ENCODE results near the gene OR2F1. TPM values are rescaled to one million over a fixed set of nuclear protein-coding genes. Genes with fewer than 3 reads are reported as not detected.

Gene OR2F1
- total RNA-seq, 2 donors from 2014 or later: not detected

- Histone ChIP-seq H3K4me3 (no peak overlapping the region), H3K4me1 (ENCODE audit: control insufficient read depth in 1 of 2, low read depth in 2 of 2) (peaks cover 0 to 6% of the 10 kb centered on the region in 2 donors), H3K27me3 (replicated peaks; ENCODE audit: insufficient read depth) (no peaks in the 10 kb centered on the region), H3K36me3 (no peaks in the 10 kb centered on the region), H3K27ac (no peak overlapping the region), H3K9me3 (no peaks in the 10 kb centered on the region)
- no peak for ATAC-seq (ENCODE audit: insufficient number of reproducible peaks, low FRiP score, low read depth)
- no peak for TF ChIP-seq CTCF (IDR thresholded peaks at IDR 0.05)
- no peak for DNase-seq (ENCODE audit: low spot score)
These were observed 25.4 kb downstream of the OR2F1 start for GRCh38 chr7:143979998-143980397.

GRCh38 chr7:143980746-143981510, 26.3 kb downstream of the OR2F1 start:
- Histone ChIP-seq H3K4me3 (no peak overlapping the region), H3K27ac (no peak overlapping the region), H3K4me1 (ENCODE audit: control insufficient read depth in 1 of 2, low read depth in 2 of 2) (peaks cover 0 to 6% of the 10 kb centered on the region in 2 donors), H3K9me3 (no peaks in the 10 kb centered on the region), H3K27me3 (replicated peaks; ENCODE audit: insufficient read depth) (no peaks in the 10 kb centered on the region), H3K36me3 (no peaks in the 10 kb centered on the region)
- no peak for ATAC-seq (ENCODE audit: insufficient number of reproducible peaks, low FRiP score, low read depth)
- DNase-seq (ENCODE audit: low spot score): no peak
- TF ChIP-seq CTCF (IDR thresholded peaks at IDR 0.05): no peak

- no peaks in the 10 kb centered on the region for H3K36me3 ChIP-seq
- no peaks in the 10 kb centered on the region for H3K27me3 ChIP-seq (replicated peaks; ENCODE audit: insufficient read depth)
- no peaks in the 10 kb centered on the region for H3K9me3 ChIP-seq
- no peak overlapping the region for H3K4me3 ChIP-seq
- DNase-seq (ENCODE audit: low spot score) (no peak), ATAC-seq (ENCODE audit: insufficient number of reproducible peaks, low FRiP score, low read depth) (no peak)
- H3K4me1 ChIP-seq (ENCODE audit: control insufficient read depth in 1 of 2, low read depth in 2 of 2): peaks cover 0 to 13% of the 10 kb centered on the region in 2 donors
- H3K27ac ChIP-seq: no peak overlapping the region
- TF ChIP-seq CTCF (IDR thresholded peaks at IDR 0.05): no peak
These were observed 29.3 kb downstream of the OR2F1 start for GRCh38 chr7:143983960-143984359.

- Histone ChIP-seq H3K27me3 (replicated peaks; ENCODE audit: insufficient read depth) (no peaks in the 10 kb centered on the region), H3K4me1 (ENCODE audit: control insufficient read depth in 1 of 2, low read depth in 2 of 2) (peaks cover 0 to 7% of the 10 kb centered on the region in 2 donors), H3K27ac (no peak overlapping the region), H3K4me3 (no peak overlapping the region), H3K9me3 (no peaks in the 10 kb centered on the region), H3K36me3 (no peaks in the 10 kb centered on the region)
- ATAC-seq (ENCODE audit: insufficient number of reproducible peaks, low FRiP score, low read depth) (no peak), DNase-seq (ENCODE audit: low spot score) (no peak)
- TF ChIP-seq CTCF (IDR thresholded peaks at IDR 0.05): no peak
These were observed 32.9 kb downstream of the OR2F1 start for GRCh38 chr7:143987513-143987912.

- Histone ChIP-seq H3K4me3 (no peak overlapping the region), H3K27ac (no peak overlapping the region), H3K4me1 (ENCODE audit: control insufficient read depth in 1 of 2, low read depth in 2 of 2) (peaks cover 0 to 7% of the 10 kb centered on the region in 2 donors), H3K27me3 (replicated peaks; ENCODE audit: insufficient read depth) (no peaks in the 10 kb centered on the region), H3K36me3 (no peaks in the 10 kb centered on the region), H3K9me3 (no peaks in the 10 kb centered on the region)
- DNase-seq (ENCODE audit: low spot score) (no peak), ATAC-seq (ENCODE audit: insufficient number of reproducible peaks, low FRiP score, low read depth) (no peak)
- TF ChIP-seq CTCF (IDR thresholded peaks at IDR 0.05): no peak
These were observed 34.5 kb downstream of the OR2F1 start for GRCh38 chr7:143988976-143989745.

Measured in thoracic aorta (tissue), 2 donors.